ENCODE measurements around the gene DTX3. TPM values are rescaled to one million over a fixed set of nuclear protein-coding genes. Genes with fewer than 3 reads are reported as not detected.

DTX3 gene
- total RNA-seq, 1 experiment from 2014 or later = 18.1 TPM

- ChIA-PET CTCF (interaction anchor here (0.7 kb wide), 1 partner anchor 316 kb away, joined by 3 read pairs; no protein-coding TSS in a partner anchor), POLR2A (ENCODE audit: unreplicated experiment) (no interaction called here)
- no peaks in the 10 kb centered on the region for H3K9me3 ChIP-seq (ENCODE audit: insufficient read depth, low read depth)
- H3K79me2 ChIP-seq (ENCODE audit: low read depth) = peaks cover 23% of the 10 kb centered on the region
- intact Hi-C loops (cut with micrococcal nuclease; ENCODE audit: unreplicated experiment) = loop anchor here (10.0 kb wide), 1 partner anchor 132 kb away; no protein-coding TSS in a partner anchor
- TF ChIP-seq, protein P1, sequence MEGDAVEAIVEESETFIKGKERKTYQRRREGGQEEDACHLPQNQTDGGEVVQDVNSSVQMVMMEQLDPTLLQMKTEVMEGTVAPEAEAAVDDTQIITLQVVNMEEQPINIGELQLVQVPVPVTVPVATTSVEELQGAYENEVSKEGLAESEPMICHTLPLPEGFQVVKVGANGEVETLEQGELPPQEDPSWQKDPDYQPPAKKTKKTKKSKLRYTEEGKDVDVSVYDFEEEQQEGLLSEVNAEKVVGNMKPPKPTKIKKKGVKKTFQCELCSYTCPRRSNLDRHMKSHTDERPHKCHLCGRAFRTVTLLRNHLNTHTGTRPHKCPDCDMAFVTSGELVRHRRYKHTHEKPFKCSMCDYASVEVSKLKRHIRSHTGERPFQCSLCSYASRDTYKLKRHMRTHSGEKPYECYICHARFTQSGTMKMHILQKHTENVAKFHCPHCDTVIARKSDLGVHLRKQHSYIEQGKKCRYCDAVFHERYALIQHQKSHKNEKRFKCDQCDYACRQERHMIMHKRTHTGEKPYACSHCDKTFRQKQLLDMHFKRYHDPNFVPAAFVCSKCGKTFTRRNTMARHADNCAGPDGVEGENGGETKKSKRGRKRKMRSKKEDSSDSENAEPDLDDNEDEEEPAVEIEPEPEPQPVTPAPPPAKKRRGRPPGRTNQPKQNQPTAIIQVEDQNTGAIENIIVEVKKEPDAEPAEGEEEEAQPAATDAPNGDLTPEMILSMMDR (conservative IDR thresholded peaks at IDR 0.05) = no peak
- TF ChIP-seq EZH2 (IDR thresholded peaks at IDR 0.05; ENCODE audit: low read depth) = no peak
- BruUV-seq (replicated peaks) = no TSS peak
- peaks cover 8% of the 10 kb centered on the region; the same call in 1 of the 2 replicates for H3K27me3 ChIP-seq (ENCODE audit: insufficient read depth, low read depth)
- peaks cover 15% of the 10 kb centered on the region for H3K4me1 ChIP-seq (replicated peaks; ENCODE audit: insufficient read depth)
- H4K20me1 ChIP-seq (ENCODE audit: insufficient read depth) = no peaks in the 10 kb centered on the region
- peaks cover 18% of the 10 kb centered on the region for H3K36me3 ChIP-seq (ENCODE audit: low read depth)
- H2AFZ ChIP-seq = no peak overlapping the region
- no peak overlapping the region for H3K27ac ChIP-seq
- no peaks in the 10 kb centered on the region for H3F3A ChIP-seq (ENCODE audit: insufficient read depth, low read depth)
- H3K4me3 ChIP-seq = peak overlapping the region; percentile 97; the same call in 1 of the 2 replicates
- DNase-seq = no peak
- peak overlapping the region; percentile 95 for H3K4me2 ChIP-seq
- H3K9me2 ChIP-seq (ENCODE audit: insufficient read depth) = no peaks in the 10 kb centered on the region
Measured at GRCh38 chr12:57592551-57593165, 12.0 kb upstream of the DTX3 start.

GRCh38 chr12:57593187-57593586 is 11.4 kb upstream of the DTX3 start:
- H3K27me3 ChIP-seq (ENCODE audit: insufficient read depth, low read depth) = peaks cover 3% of the 10 kb centered on the region; the same call in 1 of the 2 replicates
- peaks cover 23% of the 10 kb centered on the region for H3K79me2 ChIP-seq (ENCODE audit: low read depth)
- POLR2A ChIA-PET (ENCODE audit: unreplicated experiment) = interaction anchor here (0.6 kb wide), 1 partner anchor 466 kb away, joined by 6 read pairs; no protein-coding TSS in a partner anchor
- no peak overlapping the region for H3K27ac ChIP-seq
- no peaks in the 10 kb centered on the region for H3F3A ChIP-seq (ENCODE audit: insufficient read depth, low read depth)
- BruUV-seq (replicated peaks) = no TSS peak
- H2AFZ ChIP-seq = no peak overlapping the region
- CTCF ChIA-PET = interaction anchor here (0.6 to 0.7 kb wide), 2 partner anchors 199 to 317 kb away, joined by 3 to 6 read pairs; no protein-coding TSS in a partner anchor
- H3K4me1 ChIP-seq (replicated peaks; ENCODE audit: insufficient read depth) = peaks cover 15% of the 10 kb centered on the region
- peaks cover 18% of the 10 kb centered on the region for H3K36me3 ChIP-seq (ENCODE audit: low read depth)
- no peak overlapping the region for H3K4me3 ChIP-seq
- DNase-seq = no peak
- no peaks in the 10 kb centered on the region for H4K20me1 ChIP-seq (ENCODE audit: insufficient read depth)
- intact Hi-C loops (cut with micrococcal nuclease; ENCODE audit: unreplicated experiment) = loop anchor here (10.0 kb wide), 1 partner anchor 132 kb away; no protein-coding TSS in a partner anchor
- TF ChIP-seq EZH2 (IDR thresholded peaks at IDR 0.05; ENCODE audit: low read depth) = no peak
- TF ChIP-seq, protein P1 (conservative IDR thresholded peaks at IDR 0.05) = no peak
- no peaks in the 10 kb centered on the region for H3K9me2 ChIP-seq (ENCODE audit: insufficient read depth)
- no peaks in the 10 kb centered on the region for H3K9me3 ChIP-seq (ENCODE audit: insufficient read depth, low read depth)
- H3K4me2 ChIP-seq = peak overlapping the region; percentile 95

DNA sequence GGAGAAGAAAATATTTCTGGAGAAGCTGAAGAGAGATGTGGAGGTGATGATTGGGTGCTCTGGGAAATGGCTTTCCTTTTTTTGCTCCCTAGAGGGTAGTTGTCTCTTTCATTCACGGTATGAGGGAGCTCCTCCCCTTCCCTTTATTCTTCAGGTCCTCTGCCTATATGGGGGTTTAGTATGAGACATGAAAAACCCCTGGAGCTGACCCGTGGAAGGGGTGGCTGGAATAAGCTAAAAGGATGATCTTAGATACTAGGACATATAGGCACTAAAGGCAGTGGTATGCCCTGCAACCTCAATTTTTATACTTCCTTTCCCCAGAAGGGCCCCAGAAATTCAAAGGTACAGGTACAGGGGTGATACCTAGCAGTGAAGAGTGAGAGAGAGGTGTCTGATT is 4.2 kb upstream of the DTX3 start:
- no peaks in the 10 kb centered on the region for H3K79me2 ChIP-seq (ENCODE audit: low read depth)
- peaks cover 8% of the 10 kb centered on the region; the same call in 1 of the 2 replicates for H3F3A ChIP-seq (ENCODE audit: insufficient read depth, low read depth)
- no peak overlapping the region for H3K4me3 ChIP-seq
- H3K4me2 ChIP-seq = no peak overlapping the region
- ChIA-PET POLR2A (ENCODE audit: unreplicated experiment) (no interaction called here), CTCF (no interaction called here)
- TF ChIP-seq EZH2 (IDR thresholded peaks at IDR 0.05; ENCODE audit: low read depth) = no peak
- TF ChIP-seq, protein P1 (conservative IDR thresholded peaks at IDR 0.05) = no peak
- H2AFZ ChIP-seq = no peak overlapping the region
- H3K27ac ChIP-seq = no peak overlapping the region
- H3K4me1 ChIP-seq (replicated peaks; ENCODE audit: insufficient read depth) = no peaks in the 10 kb centered on the region
- intact Hi-C loops (cut with micrococcal nuclease; ENCODE audit: unreplicated experiment) = no loop called here
- H4K20me1 ChIP-seq (ENCODE audit: insufficient read depth) = no peaks in the 10 kb centered on the region
- peaks cover 13% of the 10 kb centered on the region; the same call in 1 of the 2 replicates for H3K36me3 ChIP-seq (ENCODE audit: low read depth)
- H3K27me3 ChIP-seq (ENCODE audit: insufficient read depth, low read depth) = peaks cover 3% of the 10 kb centered on the region; the same call in 1 of the 2 replicates
- no peaks in the 10 kb centered on the region for H3K9me3 ChIP-seq (ENCODE audit: insufficient read depth, low read depth)
- no peak for DNase-seq
- H3K9me2 ChIP-seq (ENCODE audit: insufficient read depth) = no peaks in the 10 kb centered on the region
- no TSS peak for BruUV-seq (replicated peaks)

Measured in PC-9 (cell line).